Retina (tissue), 1 donor: ENCODE data around the gene TMEM19.

Source experiments
- DNase-seq: peaks from one replicate; pipeline ENCODE4 v3.0.0-alpha.2; 2016

Gene TMEM19

DNA sequence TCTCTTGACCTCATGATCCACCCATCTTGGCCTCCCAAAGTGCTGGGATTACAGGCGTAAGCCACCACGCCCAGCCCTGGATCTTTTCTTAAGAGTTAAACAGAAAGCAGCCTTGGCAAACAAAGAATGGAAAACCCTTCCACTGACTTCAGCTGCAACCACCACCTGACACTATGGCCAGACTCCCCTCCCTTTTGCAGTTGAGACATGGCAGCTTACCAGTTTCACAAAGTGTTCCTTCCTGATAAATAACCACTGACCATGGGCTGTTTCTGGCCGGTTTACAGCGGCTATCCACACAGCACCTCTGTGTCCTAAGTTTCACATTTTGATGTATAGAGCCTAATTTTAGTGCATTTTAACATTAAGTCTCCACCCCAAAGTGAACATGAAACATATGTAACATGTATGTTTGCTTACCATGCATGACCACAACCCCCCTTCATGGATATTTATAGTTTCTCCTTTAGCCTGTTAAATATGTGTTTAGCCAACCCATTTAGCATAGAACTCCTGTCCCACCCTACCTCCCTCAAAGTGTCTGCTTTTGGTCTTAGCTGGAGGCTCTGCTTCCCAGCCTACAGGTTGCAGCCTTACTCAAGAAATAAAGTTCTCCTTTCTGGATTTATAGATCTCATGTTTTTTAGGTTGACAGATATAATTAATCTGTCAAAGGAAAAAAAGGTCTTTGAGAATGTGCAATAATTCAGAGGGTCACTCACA lies 36.1 kb downstream of the TMEM19 start:
- no peak for DNase-seq

DNA sequence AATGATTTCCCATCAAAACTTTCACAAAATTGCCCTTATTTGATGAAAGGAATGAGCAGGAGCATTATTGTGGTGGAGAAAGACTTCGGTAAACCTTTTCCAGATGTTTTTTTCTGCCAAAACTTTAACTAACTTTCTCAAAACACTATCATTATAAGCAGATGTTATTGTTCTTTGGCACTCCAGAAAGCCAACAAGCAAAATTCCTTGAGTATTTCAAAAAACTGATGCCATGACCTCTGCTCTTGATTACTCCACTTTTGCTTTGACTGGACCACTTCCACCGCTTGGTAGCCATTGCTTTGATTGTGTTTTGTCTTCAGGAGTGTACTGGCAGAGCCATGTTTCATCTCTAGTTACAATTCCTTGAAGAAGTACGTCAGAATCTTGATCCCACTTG lies 39.1 kb downstream of the TMEM19 start:
- DNase-seq = no peak

DNA sequence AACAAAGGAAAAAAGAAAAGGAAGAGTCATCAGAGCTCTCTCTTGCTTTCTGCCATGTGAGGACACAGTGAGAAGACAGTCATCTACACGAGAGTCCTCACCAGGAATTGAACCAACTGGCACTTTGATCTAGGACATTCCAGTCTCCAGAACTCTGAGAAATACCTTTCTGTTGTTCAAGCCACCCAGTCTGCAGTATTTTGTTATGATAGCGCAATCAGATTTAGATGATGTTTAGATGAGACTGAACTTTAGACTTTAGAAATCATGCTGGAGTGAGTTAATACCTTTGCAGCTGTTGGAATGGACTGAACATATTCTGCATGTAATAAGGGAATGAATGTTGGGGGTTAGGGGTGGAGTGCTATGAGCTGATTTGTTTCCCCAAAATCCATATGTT lies 40.7 kb downstream of the TMEM19 start:
- DNase-seq = no peak

DNA sequence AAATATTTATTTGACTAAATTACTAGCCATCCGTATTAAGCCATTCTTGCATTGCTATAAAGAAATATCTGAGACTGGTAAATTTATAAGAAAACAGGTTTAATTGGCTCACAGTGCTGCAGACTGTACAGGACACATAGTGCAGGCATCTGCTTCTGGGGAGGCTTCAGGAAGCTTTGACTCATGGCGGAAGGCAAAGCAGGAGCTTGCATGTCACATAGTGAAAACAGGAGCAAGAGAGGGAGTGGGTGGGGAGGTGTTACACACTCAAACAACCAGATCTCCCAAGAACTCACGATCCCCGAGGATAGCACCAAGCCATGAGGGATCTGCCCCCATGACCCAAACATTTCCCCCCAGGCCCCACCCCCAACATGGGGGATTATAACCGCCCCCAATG lies 42.1 kb downstream of the TMEM19 start:
- DNase-seq = no peak

- no peak for DNase-seq
Measured at GRCh38 chr12:71730936-71731335, 45.1 kb downstream of the TMEM19 start.

DNA sequence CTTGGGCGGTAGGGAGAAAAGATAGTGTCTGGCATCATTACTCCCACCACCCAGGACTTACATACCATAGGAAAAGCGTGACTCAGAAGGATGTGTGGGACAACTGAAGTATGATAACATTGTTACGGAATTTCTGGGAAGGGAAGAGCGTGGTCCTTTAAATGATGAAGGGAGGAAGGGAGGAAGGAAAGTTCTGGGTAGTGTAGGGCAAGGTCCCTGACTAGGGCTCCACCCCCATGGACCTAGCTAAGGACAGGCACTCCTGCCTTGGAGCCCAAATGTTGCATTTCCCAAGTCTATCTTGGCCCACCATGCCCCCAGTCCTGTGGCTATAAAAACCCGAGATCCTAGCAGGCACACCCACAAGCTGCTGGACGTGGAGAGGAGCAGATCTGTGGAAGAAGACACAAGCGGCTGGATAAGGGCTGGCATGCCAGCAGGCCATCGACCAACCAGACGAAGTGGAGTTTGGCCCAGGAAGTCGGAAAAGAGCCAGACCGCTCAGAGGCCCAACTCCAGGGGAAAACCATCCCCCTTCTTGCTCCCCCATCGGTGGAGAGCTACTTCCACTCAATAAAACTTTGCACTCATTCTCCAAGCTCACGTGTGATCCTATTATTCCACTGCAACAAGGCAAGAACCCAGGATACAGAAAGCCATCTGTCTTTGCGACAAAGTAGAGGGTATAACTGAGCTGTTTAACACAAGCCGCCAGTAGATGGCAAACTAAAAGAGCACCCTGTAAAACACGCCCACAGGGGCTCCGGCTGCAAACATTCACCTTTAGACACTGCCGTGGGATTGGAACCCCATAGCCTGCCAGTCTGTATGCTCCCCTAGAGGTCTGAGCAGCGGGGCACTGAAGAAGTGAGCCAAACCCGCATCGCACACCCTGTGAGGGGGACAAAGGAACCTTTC lies 45.8 kb downstream of the TMEM19 start:
- no peak for DNase-seq

DNA sequence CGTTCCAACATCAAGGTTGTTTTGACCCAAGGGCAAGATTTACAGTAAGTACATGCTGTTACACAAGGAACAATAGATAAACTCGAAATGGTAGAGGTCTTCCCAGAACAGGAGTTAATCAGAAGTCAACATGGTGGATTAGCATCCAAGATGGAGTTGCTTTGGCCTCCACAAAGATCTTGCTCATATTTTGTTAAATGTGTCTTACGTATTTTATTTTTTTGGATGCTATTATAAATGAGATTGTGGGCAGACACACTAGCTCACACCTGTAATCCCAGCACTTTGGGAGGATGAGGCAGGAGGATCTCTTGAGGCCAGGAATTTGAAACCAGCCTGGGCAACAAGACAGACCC lies 46.5 kb downstream of the TMEM19 start:
- no peak for DNase-seq

DNA sequence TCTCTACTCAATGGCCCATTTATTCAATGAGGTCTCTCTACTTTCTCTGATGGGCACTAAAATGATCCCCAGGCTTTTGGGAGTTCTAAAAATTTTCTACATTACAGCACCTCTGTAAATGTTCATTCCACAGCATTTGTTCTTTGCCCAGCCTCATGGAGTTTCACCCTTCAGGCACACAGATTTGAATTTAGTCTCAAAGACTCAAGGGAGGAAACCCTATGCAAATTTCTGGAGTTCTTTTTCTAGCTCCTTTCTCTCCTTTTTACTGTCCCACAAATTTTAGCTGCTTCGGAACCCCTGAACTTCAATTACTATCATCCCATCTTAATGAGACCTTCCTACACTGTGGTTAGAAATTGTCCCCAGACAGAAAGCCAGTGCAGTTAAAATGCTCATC lies 51.3 kb downstream of the TMEM19 start:
- no peak for DNase-seq

DNA sequence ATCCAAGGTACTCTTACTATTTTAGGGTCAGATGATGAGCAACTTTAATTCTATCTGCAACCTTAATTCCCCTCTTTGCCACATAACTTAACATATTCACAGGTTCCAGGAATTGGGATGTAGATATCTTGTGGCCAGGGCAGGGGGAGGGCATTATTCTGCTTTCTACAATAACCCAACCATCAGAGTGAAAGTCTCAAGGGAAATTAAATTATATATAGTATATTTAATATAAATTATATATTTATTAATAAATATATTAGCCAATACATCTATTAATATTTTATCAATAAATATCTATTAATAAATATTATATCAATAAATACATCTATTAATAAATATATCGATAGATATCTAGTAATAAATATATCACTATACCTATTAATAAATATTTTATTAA lies 57.1 kb downstream of the TMEM19 start:
- DNase-seq = no peak

DNA sequence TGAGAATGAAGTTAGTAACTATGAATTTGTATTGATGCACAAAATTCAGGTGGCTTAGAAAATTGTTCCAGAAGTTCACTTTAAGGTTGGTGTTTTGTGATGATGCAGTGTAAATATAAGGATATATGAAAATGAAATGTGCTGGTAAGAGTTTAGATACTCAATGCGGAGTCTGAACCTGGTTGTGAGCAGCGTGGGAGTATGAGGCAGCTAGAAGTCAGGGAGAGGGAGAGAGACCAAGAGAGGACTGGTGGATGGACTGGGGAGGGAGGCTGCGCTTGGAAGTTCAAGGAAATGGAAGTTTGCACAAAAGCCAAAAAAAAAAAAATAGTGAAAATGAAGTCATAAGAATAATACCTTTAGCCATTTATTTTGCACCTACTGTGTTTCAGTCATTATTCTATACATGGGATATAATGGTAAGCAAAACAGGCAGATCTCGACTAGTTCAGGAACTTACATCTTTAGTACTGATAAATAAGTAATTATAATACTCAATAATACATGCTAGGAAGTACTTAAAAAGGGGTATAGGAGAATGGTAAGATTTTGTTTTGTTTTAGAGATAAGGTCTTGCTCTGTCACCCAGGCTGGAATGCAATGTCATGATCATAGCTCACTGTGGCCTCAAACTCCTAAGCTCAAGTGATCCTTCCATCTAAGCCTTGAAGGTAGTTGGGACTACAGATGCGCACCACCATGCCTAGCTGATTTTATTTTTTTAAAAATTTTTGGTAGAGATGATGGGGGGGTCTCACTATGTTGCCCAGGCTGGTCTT lies 58.8 kb downstream of the TMEM19 start:
- no peak for DNase-seq

- peak; percentile 56 for DNase-seq
Measured at GRCh38 chr12:71746974-71747611, 61.2 kb downstream of the TMEM19 start.

DNA sequence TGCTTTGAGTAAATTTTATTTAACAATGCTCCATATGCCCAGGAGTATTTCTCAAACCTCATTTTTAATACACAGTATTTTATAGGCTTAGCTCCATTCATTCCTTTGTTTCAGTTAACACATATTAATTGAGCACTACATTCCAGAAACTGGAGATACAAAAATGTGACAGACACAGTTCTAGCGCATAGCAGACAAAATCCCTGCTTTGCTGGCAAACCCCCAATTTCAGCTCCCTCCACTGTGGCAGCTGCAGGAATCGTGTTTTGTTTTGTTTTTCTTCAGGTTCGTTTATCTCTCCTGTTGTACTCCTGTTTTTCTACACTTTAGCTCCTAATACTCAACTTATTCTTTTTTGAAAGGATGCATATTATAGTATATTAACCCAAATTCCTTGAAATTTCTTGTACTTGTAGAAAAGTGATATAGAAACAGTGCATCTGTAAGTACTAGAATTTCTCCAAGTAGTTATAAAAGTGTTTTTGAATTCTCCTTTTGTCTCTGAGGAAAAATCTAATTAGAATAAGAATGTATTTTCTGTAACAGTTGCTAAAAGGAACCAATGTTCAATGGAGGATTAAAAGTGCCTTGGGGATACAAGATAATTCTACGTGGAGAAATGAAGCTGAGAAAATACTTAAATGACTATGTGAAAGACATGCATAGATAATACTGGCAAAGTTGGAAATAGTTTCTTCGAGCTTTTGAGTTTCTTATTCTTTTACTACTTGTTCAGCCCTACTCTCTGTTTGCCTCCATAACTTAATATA lies 62.4 kb downstream of the TMEM19 start:
- DNase-seq = no peak

- DNase-seq = no peak
Measured at GRCh38 chr12:71749666-71750065, 63.8 kb downstream of the TMEM19 start.

- DNase-seq = no peak
Measured at GRCh38 chr12:71752891-71753290, 67.0 kb downstream of the TMEM19 start.
